HUDEP-2 (cell line): ENCODE results near the gene SCO2.
A peak's percentile ranks its signal among the peaks of the same experiment; 100 is the strongest.
"Not testable (repeated sequence)": the region's sequence is repeated elsewhere in the genome, so short reads cannot be mapped to it uniquely, and the experiment has no call there.

ENCODE experiments used
- DNase-seq, 76 experiments: peaks; one replicate each; lab custom pipeline; 2025; ENCODE audit not compliant: unreplicated experiment in 76 of 76; lab: John Stamatoyannopoulos, UW

Gene SCO2

GRCh38 chr22:50551160-50551752, 25.9 kb upstream of the SCO2 start:
- no peak for DNase-seq

DNA sequence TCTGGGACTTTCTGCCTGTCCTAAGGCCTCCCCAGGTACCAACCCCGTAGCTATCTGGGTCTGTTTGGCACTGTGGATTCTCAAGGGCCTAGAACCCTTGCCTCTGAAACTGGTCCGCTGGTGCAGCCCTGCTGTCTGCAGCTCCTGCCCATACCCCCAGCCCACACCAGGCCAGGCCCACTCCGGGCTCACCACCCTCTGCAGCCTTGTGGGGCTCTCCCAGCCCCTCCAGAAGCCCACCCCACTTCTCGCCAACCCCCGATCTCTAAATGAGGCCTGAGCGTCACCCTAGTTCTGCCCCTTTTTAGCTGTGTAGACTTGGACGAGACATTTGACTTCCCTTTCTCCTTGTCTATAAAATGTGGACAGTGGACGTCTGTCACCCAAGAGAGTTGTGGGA, 25.0 kb upstream of the SCO2 start:
- DNase-seq = no peak

- no peak for DNase-seq
Measured at GRCh38 chr22:50548921-50549790, 23.8 kb upstream of the SCO2 start.

- DNase-seq = no peak
Measured at GRCh38 chr22:50548040-50548920, 22.9 kb upstream of the SCO2 start.

GRCh38 chr22:50547263-50547985, 22.0 kb upstream of the SCO2 start:
- DNase-seq = no peak

- no peak for DNase-seq
Measured at GRCh38 chr22:50546326-50547262, 21.2 kb upstream of the SCO2 start.

DNA sequence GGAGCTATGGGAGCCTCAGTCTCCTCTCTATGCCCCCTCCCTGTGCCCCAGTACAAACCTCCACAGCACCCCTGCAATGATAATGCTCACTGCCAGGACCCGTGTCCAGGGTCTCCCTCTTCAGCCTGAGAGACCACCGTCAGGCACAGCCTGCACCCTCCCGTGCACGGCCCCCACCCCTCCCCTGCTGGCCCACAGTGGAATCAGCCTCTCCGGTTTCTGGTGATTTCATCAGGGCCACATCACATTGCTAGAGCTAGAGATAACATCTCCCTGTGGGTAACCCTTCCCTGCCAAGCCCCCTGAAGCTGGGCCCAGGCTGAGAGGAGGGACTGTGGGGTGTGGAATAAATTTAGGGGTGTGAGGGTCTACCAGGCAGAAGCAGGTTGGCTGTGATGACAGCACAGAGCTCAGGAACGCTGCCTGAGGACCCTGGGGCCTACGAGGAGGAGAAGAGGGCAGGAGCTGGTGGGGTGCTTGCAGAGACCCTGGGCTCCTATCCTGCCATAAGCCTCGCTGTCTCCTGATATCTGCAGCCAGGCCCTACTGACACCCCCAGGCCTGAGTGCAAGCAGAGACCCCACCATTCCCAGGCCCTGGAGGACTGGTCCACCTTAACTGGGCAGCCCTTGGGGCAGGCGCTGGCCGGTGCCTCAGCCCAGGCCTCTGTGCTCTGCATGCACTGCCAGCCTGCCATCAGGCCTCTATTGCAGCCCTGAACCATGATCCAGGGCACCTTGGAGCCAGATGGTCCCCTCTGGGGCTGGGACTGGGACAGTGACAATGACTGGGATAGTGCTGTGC, 20.3 kb upstream of the SCO2 start, which contains the start of gene KLHDC7B:
TSS of gene KLHDC7B (plus strand) at position 378 of the 804 bp plus-strand sequence. CDS start at position 723, 345 bp downstream.
- no peak for DNase-seq

DNA sequence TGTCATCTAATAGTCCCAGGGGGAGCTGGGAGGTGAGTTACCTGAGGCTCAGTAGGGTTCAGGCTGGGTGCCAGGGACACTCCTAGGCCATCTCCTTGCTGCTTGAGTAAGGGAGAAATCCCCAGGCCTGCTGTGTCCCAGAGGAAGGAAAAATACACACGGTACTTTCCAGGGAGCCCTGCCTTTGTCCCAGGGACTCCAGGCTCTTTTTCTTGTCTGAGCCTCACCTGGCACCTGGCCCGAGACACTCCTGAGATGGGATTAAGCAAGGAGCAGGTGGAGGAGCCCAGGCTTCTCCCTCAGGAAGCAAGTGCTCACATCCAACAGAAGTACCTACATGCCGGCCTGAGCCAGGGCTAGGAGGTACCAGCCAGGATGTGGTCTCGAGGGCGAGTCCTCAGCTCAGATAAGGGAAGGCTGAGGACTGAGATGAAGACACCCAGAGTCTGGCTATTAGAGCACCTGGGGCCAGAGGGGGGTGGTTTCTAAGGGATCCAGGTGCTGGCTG, 19.4 kb upstream of the SCO2 start:
- no peak for DNase-seq

DNA sequence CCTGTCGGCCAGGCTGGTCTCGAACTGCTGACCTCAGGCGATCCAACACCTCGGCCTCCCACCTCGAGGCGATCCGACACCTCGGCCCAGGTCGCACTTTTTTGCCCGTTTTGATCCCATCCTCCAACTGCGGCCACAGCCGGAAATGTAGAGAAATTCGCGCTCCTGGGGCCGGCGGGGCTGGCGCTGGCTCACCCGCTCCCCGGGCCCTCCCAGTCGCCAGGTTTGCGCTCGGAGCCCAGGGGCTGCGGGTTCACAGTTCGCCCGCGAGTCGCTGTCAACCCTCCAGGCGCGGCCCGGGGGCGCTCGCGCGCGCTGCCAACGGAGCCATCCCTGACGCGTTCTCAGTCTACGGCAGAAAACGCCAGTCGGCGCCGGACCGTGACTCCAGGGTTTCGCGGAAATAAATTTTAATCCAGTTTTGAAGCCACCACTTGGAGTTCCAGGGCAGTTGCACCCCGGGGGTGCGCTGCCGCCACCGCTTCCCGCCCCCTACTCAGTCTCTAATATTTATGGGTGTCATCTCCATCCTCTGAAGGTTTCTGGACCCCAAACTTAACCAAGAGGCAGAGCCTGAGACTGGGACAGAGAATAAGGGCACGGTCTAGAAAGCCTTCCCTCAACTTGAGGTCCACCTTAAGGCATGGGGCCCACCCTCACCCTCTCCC, 18.8 kb upstream of the SCO2 start:
- DNase-seq = peak in 56 of 76 experiments; percentile 10 to 74 (median 46)

DNA sequence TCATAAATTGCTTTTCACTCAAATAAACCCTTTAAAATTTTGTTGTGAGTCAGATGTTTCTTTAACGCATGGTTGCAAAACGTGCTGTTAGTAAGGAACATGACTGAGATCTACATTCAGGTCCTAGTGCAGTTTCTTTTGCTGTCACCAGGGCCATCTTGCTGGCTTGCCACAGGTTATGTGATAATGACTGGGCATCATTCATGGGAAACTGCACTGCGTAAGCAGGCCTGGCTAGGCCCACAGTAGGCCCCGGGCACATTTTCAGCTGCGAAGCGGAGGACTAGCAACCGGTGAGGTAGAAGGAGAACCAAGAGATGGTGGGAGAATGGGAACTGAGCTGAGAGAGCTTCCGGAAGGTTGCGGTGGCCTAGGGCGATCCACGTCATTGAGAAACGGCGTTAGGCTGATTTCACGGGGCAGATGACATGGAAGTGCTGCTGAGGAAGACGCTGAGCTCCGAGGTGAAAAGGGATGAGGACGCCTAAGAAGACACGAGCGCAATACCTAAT, 17.1 kb upstream of the SCO2 start:
- DNase-seq = peak in 1 of 76 experiments; percentile 8

GRCh38 chr22:50541667-50542026, 16.2 kb upstream of the SCO2 start:
- DNase-seq = peak in 1 of 76 experiments; percentile 16

DNA sequence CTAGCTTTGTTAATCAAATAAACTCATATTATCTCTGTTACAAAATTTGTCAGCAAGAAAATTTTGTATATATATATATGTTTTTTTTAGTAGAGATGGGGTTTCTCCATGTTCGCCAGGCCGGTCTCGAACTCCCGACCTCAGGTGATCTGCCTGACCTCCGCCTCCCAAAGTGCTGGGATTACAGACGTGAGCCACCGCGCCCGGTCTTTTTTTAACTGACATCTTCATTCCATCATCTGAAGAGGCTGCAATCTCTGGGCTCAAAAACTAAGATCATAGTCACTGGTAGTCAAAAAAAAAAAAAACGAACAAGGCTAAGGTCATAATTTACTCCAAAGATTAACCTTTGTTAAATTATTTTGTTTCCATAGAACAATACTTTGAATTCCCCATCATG, 15.0 kb upstream of the SCO2 start:
- DNase-seq = no peak

- no peak for DNase-seq
Measured at GRCh38 chr22:50537765-50538164, 12.4 kb upstream of the SCO2 start.

DNA sequence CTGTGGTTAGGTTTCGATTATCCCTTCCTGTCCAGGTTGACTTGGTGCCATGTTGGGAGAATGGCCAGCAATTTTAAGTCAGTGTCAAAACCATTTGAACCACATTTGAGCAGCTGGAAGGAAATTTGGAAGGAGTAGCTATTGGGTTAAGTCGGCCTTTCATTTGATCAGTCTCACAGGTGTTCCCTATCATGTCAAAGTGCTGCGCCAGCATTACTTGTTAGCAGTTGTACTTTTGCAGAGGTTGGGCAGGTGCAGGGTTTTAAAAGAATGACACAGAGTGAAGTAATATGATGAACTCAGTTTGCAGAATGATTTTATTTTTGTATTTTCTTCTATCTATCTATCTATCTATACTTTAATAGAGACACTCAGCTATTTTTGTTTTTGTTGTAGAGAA, 10.8 kb upstream of the SCO2 start:
- no peak for DNase-seq

- no peak for DNase-seq
Measured at GRCh38 chr22:50535113-50535512, 9.7 kb upstream of the SCO2 start.

DNA sequence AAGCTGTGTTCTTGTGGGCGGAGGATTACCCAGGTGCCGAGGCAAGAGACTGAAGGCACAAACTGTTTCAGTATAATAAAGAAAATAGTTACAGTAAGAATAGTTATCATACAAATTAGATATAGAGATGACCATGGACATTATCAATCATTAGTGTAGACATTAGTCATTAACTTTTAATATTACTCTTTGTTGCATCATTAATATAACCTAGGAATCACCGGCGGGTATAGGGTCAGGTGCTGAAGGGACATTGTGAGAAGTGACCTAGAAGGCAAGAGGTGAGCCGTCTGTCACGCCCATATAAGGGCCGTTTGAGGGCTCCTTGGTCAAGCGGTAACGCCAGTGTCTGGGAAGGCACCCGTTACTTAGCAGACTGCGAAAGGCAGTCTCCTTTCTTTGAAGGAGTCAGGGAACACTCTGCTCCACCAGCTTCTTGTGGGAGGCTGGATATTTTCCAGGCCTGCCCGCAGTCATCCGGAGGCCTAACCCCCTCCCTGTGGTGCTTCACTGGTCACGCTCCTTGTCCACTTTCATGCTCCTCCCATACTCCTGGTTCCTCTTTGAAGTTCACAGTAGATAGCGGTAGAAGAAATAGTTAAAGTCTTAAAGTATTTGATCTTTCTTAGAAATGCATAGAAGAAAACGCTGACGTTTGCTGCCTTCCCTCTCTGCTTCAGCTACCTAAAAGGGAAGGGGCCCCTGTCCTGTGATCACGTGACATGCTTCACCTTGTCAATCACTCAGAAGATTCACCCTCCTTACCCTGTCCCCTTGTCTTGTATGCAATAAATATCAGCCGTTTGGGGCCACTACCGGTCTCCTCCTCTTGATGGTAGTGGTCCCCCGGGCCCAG, 8.7 kb upstream of the SCO2 start:
- not testable (repeated sequence) for DNase-seq
